EL (cell line): Measurements from ENCODE around the gene GPR139.

Experiments
- DNase-seq: peaks from one replicate; pipeline ENCODE4 v3.0.0-alpha.2; 2016

GPR139 gene

GRCh38 chr16:20051611-20052010, 22.1 kb downstream of the GPR139 start:
- no peak for DNase-seq

DNA sequence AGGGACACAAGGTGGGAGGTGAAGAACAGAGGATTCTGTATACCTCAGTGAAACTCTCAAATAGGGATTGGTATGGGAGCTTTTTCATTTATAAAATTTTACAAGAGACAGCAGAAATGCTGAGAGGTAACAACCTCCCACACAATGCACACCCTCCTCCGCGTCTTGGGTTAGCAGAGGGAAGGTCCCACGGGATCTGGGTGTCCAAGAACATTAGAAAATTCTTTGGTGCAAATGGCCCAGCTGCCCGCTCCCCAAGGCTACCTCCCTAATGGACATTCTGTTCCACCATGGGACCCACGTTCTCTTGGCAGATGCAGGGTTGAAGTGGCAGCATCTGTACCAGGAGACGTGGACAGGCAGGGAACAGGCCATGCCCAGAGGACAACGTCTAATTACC, 22.5 kb downstream of the GPR139 start:
- DNase-seq = no peak

DNA sequence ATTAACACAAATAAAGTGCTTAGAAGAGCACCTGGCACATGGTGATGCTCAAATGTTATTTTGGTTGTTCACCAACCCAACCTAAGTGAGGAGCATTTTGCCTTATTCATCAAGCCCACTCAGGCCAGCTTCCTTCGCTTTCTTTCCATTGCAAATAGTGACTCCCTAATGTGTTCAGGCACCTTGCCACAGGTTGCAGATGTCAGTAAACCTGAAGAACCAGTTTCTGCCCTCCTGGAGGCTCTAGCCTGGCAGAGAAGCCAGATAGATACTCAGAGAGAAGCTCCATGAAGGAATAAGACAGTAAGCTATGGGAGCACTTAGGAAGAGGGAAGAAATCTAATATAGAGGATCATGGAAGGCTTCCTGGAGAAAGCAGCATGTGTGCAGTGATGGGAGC, 23.9 kb downstream of the GPR139 start:
- DNase-seq = no peak

DNA sequence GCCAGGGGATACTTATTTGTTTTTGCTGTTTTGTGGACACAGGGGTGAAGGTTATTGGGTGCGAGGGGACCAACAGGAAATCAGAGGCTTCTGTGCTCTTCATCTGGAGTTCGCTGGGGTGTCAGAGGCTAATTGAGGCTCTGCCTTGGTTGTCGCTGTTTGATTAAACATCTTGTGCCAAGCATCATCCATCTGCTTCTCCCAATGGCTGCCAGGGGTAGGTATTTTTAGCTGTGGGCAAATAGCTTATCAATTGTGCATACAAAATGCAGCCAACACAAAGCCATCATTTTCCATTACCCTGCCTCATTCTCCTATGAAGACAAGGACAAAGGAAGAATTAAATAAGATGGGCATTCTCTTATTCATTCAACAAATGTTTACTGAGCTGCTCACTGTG, 27.8 kb downstream of the GPR139 start:
- no peak for DNase-seq

- DNase-seq = peak; percentile 1
These were observed 30.8 kb downstream of the GPR139 start for GRCh38 chr16:20042848-20043247.

GRCh38 chr16:20041924-20042596, 31.6 kb downstream of the GPR139 start:
- no peak for DNase-seq

DNA sequence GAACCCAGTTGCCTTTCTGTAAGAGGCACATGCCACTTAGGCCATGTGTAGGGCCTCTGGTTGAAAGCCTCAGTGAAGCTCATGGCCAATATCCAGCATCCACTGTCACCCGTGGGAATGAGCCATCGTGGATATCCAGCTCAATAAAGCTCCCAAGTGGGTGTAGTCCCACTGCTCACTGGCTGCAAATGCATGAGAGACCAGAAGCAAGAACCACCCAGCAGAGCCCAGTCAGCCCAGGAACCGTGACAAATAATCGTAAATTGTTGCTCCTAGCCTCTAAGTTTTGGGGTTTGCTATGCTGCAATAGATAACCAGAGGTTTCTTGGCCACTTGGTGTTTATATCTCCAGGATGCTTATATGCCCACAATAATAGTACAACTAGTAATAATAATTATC, 33.7 kb downstream of the GPR139 start:
- DNase-seq = no peak

- no peak for DNase-seq
These were observed 44.1 kb downstream of the GPR139 start for GRCh38 chr16:20029611-20030010.

- DNase-seq = no peak
These were observed 47.2 kb downstream of the GPR139 start for GRCh38 chr16:20026361-20027072.

DNA sequence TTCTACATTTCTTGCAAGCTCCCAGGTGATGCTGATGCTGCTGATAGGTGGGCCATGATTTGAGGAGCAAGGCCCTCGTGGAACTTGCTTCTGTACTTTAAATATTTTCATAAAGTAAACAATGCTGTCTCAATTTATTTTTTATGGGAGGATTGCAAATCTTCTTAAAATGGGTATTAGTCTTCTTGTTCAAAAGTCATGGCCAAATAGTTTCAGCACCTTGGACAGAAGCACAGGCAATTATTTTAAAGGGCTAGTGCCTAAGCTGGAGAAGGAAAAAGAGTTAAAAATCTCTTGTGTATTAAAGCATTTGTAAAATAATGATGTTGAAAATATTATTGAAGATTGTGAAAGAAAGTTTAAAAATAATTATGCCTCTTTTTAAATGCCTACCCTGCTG, 50.5 kb downstream of the GPR139 start:
- DNase-seq = no peak

- DNase-seq = no peak
These were observed 52.7 kb downstream of the GPR139 start for GRCh38 chr16:20020976-20021375.

DNA sequence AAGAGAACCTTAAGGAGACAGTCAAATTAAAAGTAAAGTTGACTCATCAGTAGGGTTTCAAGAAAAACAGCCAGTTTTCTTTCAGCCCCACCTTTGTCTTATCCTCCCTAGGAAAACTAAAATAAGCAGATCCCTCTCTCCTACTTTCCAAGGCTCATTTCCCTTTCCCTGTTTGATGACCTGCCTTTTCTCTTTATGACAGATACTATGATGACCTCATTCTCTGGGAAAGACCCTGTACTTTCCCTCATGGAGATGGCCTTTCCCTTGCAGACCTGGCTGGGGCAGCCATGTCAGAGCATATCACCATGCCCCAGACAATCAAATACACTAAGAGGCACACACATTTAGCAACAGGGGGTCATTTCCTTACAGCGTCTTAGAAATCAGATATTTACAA, 53.6 kb downstream of the GPR139 start:
- no peak for DNase-seq

DNA sequence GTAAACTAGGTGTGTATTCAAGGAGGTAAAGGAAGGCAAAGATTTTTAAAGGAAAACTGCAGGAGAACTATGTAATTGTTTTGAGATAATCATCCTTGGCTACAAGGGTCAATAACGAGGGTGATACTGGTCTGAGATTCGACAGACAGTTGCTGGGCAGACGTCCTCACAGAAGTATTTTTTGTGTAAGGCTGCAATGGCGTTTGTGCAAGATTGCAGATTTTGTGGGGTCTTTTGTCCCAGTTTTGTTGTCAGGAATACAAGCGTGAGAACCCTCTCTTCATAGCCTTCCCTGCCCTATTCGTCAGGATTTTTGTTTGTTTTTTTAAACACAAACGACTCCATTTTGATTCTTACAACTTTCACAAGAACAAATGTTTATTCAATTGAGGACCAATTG, 57.5 kb downstream of the GPR139 start:
- DNase-seq = no peak

DNA sequence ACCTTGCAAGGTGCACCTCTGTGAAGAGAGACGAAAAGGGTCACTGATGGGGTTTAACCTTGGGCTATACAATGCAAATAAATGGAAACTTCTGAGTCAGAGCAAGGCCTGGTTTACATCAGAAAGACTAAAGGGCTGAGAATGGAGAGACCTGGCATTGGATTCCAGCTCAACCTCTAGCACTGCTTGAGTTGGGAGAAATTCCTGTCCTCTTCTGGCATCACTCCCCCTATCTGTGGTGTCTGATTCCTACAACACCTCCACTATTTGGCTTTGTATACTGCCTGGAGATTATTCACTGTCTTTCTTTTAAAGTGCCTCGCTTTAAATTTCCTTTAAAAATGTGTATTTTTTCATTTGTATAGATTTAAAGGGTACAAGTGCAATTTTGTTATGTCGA, 68.8 kb downstream of the GPR139 start:
- DNase-seq = no peak

DNA sequence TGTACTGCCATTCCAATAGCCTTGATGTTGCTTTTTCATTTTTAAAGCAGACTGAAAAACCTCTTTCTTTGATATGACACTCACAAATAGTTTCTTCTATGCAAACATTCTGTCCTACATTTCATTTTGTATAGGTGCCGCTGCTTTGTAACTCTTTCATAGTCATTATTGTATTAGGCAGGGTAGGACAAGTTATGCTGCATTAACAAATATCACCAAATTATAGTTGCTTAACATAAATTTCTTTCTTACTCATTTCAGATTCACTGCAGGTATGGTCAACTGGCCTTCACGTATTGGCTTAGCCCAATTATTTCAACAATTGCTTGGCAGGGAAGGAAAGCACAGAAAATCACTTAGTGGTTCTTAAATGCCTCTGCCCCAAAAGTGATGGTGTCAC, 70.8 kb downstream of the GPR139 start:
- DNase-seq = no peak

GRCh38 chr16:20001856-20002707, 71.6 kb downstream of the GPR139 start:
- no peak for DNase-seq

DNA sequence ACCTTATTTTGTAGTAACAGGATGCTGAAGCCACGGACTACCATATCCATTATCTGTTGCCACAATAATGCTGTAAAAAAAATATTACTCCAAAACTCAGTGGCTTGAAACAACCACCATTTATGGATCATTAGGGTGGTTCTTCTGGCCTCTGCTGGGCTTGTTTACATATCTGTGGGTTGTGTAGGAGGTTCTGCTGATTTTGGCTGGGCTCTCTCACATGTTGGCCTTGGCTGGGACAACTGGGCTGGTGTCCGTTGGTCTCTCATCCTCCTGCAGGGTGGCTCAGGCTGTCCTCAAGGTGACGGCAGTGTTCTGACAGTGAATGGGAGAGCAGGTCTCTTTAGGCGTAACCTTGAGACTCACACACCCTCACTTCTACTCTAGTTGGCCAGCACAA, 76.0 kb downstream of the GPR139 start:
- no peak for DNase-seq

DNA sequence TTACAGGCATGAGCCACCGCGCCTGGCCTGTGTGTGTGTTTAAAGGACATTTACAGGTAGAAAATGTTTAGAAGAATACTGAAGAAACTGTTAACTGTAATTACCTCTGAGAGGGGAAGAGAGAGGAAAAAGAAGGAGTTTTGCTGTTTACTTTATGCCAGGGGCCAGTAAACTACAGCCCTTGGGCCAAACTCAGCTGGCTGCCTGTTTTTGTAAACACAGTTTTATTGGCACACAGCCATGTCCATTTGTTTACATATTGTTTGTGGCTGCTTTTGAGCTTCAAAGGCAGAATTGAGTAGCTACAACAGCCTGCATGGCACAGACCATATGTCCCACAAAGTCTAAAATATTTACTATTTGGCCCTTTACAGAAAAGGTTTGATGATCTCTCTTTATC, 76.4 kb downstream of the GPR139 start:
- DNase-seq = no peak

- DNase-seq = no peak
These were observed 79.1 kb downstream of the GPR139 start for GRCh38 chr16:19994466-19995170.

DNA sequence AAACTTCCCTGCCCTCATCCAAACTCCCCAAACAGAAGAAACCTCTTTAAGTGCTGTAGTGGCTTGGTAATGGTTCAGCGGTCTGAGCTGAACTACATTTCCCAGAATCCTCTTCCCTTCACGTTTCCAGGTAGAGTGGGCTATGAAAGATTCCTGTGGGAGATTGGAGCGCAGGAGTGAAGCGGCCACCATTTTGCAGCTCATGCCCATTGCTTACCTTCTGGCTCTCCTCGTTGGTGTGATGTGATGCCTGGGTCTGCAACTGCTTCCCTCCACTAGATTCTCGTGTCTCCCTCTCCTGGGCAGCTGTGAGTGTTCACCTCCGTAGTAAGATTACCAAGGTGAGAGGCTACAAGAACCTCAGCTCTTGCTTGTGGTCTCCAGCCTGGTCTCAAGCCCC, 82.1 kb downstream of the GPR139 start:
- DNase-seq = no peak

GRCh38 chr16:19984135-19984534, 89.6 kb downstream of the GPR139 start:
- DNase-seq = no peak
